K562 (cell line): ENCODE results near the gene HDAC5. TPM values are rescaled to one million over a fixed set of nuclear protein-coding genes. Genes with fewer than 3 reads are reported as not detected.

Experiments
- ATF1 ChIP-seq, 2 experiments: fragments of 450-650 bp in 1 of 2; IDR thresholded peaks; 2 replicates each; pipeline ENCODE4 v1.6.1; 2016; ENCODE audit warnings: missing compliant biosample characterization in 1 of 2, missing genetic modification characterization in 1 of 2
- CBX2 ChIP-seq: fragments of 200-600 bp; sonication (generic); IDR thresholded peaks from one replicate; pipeline ENCODE4 v1.6.1; 2012; ENCODE audit warnings: mild to moderate bottlenecking, low read length, inconsistent platforms; ENCODE audit not compliant: insufficient read depth, poor library complexity, severe bottlenecking
- DLX4 ChIP-seq: fragments of 250-450 bp; sonication (Bioruptor Pico); IDR thresholded peaks from 2 replicates; pipeline ENCODE4 v1.6.1; 2021; ENCODE audit warnings: mild to moderate bottlenecking
- FOXM1 ChIP-seq, 2 experiments: fragments of 450-650 bp in 1 of 2; sonication (generic) in 1 of 2; formaldehyde crosslinking in 1 of 2; IDR thresholded peaks; 2 replicates each; pipeline versions ENCODE4 v1.6.1 to v1.9.0; 2017 to 2022; ENCODE audit warnings: low read depth in 2 of 2, mild to moderate bottlenecking in 2 of 2, missing genetic modification reagents in 1 of 2, moderate library complexity in 1 of 2
- HOXB6 ChIP-seq: fragments of 250-450 bp; sonication (Bioruptor Pico); IDR thresholded peaks from 2 replicates; pipeline ENCODE4 v1.5.1; 2022; ENCODE audit warnings: mild to moderate bottlenecking, borderline replicate concordance
- MAX ChIP-seq: sonication (generic); formaldehyde crosslinking; IDR thresholded peaks from 2 replicates; pipeline ENCODE4 v1.9.0; 2022; ENCODE audit warnings: mild to moderate bottlenecking, missing genetic modification reagents
- RBBP5 ChIP-seq: fragments of 200-600 bp; sonication (generic); IDR thresholded peaks from 2 replicates; pipeline ENCODE4 v1.6.1; 2012; ENCODE audit warnings: borderline replicate concordance, mild to moderate bottlenecking, low read length, control low read depth, inconsistent platforms; ENCODE audit not compliant: insufficient read depth, poor library complexity, severe bottlenecking
- SFPQ ChIP-seq: fragments of 200-400 bp; formaldehyde crosslinking; IDR thresholded peaks from 2 replicates; pipeline ENCODE4 v1.6.1; 2017; ENCODE audit warnings: mild to moderate bottlenecking, low read depth, low read length, moderate library complexity
- TAL1 ChIP-seq: fragments of 450-650 bp; IDR thresholded peaks from 2 replicates; pipeline ENCODE4 v1.6.1; 2016; ENCODE audit warnings: mild to moderate bottlenecking
- TGIF2 ChIP-seq: sonication (generic); formaldehyde crosslinking; IDR thresholded peaks from 2 replicates; pipeline ENCODE4 v1.8.1; 2022; ENCODE audit warnings: mild to moderate bottlenecking, missing genetic modification reagents, moderate library complexity
- TOE1 ChIP-seq, 2 experiments: fragments of 450-650 bp in 1 of 2; sonication (generic) in 1 of 2; formaldehyde crosslinking in 1 of 2; IDR thresholded peaks; 2 replicates each; pipeline versions ENCODE4 v1.7.1 to v1.8.0; 2016 to 2022; ENCODE audit warnings: borderline replicate concordance in 2 of 2, mild to moderate bottlenecking in 2 of 2, antibody characterized with exemption in 1 of 2, inconsistent platforms in 1 of 2, low read depth in 1 of 2, missing genetic modification reagents in 1 of 2, moderate library complexity in 1 of 2
- ZBTB7A ChIP-seq: IDR thresholded peaks from 2 replicates; pipeline ENCODE4 v1.6.1; 2011; ENCODE audit warnings: low read depth, mild to moderate bottlenecking, low read length, moderate library complexity, borderline replicate concordance; ENCODE audit not compliant: control insufficient read depth
- ZNF316 ChIP-seq: fragments of 450-650 bp; IDR thresholded peaks from 2 replicates; pipeline ENCODE4 v1.6.1; 2016
- ZNF740 ChIP-seq, 3 experiments: fragments of 200-800 bp in 1 of 3; sonication (Bioruptor generic) in 1 of 3; sonication (generic) in 1 of 3; formaldehyde crosslinking in 1 of 3; IDR thresholded peaks; 2 replicates each; pipeline versions ENCODE4 v1.6.1 to v1.8.0; 2016 to 2022; ENCODE audit warnings: mild to moderate bottlenecking in 2 of 3, missing compliant biosample characterization in 2 of 3, missing genetic modification characterization in 2 of 3, missing genetic modification reagents in 1 of 3
- polyA plus RNA-seq, 8 experiments: library from polyadenylated mRNA; depleted of rRNA in 4 of 8; stranded (reverse) in 5 of 8; unstranded in 3 of 8; fragments of >200 nt; fragmentation: Nextera tagmentation in 2 of 8; fragmentation: Illumina TruSeq in 1 of 8; extraction: Ambion mirVana in 2 of 8; extraction: Trizol in 1 of 8; gene quantifications; 2 replicates each; pipeline versions ENCODE4 v1.2.1 to v1.2.3, GENCODE V29; 2011 to 2014; ENCODE audit warnings: inconsistent platforms in 1 of 8, missing spikeins in 1 of 8
- total RNA-seq, 7 experiments: library from RNA; depleted of rRNA in 6 of 7; stranded (reverse); fragments of >200 nt in 6 of 7; fragmentation: Illumina TruSeq in 2 of 7; extraction: Trizol in 2 of 7; gene quantifications; 2 replicates each; pipeline versions ENCODE4 v1.2.1 to v1.2.3, GENCODE V29; 2011 to 2021; ENCODE audit warnings: low replicate concordance in 1 of 7
- TF ChIP-seq, protein P1 (sequence below): sonication (generic); formaldehyde crosslinking; IDR thresholded peaks from 2 replicates; pipeline ENCODE4 v1.9.0; 2022; ENCODE audit warnings: mild to moderate bottlenecking, missing genetic modification reagents
- TF ChIP-seq, protein P2 (sequence below): fragments of 450-650 bp; IDR thresholded peaks from 2 replicates; pipeline ENCODE4 v1.6.1; 2016

The HDAC5 gene
- total and polyA plus RNA-seq, 9 of the 15 experiments (the other 6 are each of a cell fraction or from before 2014, with no cell fraction given): 0.45 to 26.2 (median 16.4) TPM

- TF ChIP-seq TOE1 (IDR thresholded peaks at IDR 0.05; ENCODE audit: borderline replicate concordance) (peak; percentile 92), TOE1 (CRISPR knock-in tag; IDR thresholded peaks at IDR 0.05; ENCODE audit: borderline replicate concordance, low read depth) (no peak), DLX4 (CRISPR knock-in tag) (no peak), MAX (CRISPR knock-in tag) (peak; percentile 76), HOXB6 (CRISPR knock-in tag) (no peak), TGIF2 (CRISPR knock-in tag) (no peak), CBX2 (no peak), RBBP5 (peak; percentile 71), ZNF740 (CRISPR knock-in tag; IDR thresholded peaks at IDR 0.05) (peak; percentile 56; the same call in 1 of the 2 replicates), ZNF740 (tag; IDR thresholded peaks at IDR 0.05) (peak in 1 of 2 experiments; percentile 98; a peak in 2 of 4 replicates), TAL1 (no peak), ZBTB7A (peak; percentile 82), FOXM1 (IDR thresholded peaks at IDR 0.05; ENCODE audit: low read depth) (peak; percentile 87), FOXM1 (CRISPR knock-in tag; IDR thresholded peaks at IDR 0.05; ENCODE audit: low read depth) (no peak), ATF1 (CRISPR knock-in tag; IDR thresholded peaks at IDR 0.05) (0 out of 2 replicates have a peak, but pooled peaks have one; percentile 6), ATF1 (tag; IDR thresholded peaks at IDR 0.05) (peak; percentile 89), ZNF316 (no peak), SFPQ (no peak)
- TF ChIP-seq, protein P1, sequence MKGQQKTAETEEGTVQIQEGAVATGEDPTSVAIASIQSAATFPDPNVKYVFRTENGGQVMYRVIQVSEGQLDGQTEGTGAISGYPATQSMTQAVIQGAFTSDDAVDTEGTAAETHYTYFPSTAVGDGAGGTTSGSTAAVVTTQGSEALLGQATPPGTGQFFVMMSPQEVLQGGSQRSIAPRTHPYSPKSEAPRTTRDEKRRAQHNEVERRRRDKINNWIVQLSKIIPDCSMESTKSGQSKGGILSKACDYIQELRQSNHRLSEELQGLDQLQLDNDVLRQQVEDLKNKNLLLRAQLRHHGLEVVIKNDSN (CRISPR knock-in tag): peak; percentile 63
- TF ChIP-seq, protein P2, sequence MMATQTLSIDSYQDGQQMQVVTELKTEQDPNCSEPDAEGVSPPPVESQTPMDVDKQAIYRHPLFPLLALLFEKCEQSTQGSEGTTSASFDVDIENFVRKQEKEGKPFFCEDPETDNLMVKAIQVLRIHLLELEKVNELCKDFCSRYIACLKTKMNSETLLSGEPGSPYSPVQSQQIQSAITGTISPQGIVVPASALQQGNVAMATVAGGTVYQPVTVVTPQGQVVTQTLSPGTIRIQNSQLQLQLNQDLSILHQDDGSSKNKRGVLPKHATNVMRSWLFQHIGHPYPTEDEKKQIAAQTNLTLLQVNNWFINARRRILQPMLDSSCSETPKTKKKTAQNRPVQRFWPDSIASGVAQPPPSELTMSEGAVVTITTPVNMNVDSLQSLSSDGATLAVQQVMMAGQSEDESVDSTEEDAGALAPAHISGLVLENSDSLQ: peak; percentile 75
Measured at GRCh38 chr17:44123356-44124117, at the start of gene HDAC5 (continued).
